Islet of Langerhans (tissue), 1 donor: ENCODE data around the gene CD81.

ENCODE experiments used
- FAIRE-seq: peaks from one replicate; lab custom pipeline; 2011; peaks lifted over from hg19 to GRCh38; lab: Jason Lieb, UNC

Gene CD81

DNA sequence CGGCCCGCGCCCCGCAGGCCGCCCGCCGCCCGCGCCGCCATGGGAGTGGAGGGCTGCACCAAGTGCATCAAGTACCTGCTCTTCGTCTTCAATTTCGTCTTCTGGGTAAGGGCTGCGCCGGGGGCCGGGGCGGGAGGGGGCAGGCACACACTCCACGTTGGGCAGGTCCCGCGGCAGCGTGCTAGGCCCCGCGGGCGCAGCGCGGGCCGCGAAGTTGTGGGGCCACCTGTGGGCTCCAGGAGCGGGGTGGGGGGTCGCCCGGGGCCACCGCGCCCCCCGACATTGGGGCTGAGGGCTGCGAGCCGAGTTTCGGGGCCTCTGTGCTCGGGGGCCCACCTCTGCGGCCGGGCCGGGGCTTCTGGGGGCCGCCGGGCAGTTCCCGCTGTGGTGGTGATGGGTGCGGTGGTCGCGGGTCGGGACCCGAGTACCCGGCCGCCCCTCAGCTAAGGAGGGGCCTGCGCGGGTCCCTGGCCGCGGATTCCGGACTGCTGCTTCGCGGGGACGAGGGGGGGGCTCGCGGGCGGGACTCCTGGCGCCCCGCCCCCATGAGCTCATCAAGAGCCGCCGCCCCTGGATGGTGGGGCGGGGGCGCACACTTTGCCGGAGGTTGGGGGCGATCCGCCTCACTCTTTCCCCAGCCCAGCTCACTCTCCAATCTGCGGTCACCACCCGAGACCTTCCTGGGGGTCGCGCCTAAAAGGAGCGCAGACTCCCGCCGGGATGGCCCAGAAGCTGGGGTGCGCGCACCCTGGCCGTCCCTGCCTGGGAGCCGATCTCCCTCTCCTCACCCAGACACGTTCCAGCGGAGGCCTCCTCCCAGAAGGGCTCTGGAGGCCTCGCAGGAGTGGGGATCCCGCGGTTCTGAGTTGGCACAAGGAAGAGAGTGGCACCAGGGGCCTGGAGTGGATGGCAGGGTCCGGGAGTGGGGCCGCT, 667 bp downstream of the CD81 start:
- no peak for FAIRE-seq

- no peak for FAIRE-seq
Measured at GRCh38 chr11:2378527-2379210, 1.6 kb downstream of the CD81 start.

DNA sequence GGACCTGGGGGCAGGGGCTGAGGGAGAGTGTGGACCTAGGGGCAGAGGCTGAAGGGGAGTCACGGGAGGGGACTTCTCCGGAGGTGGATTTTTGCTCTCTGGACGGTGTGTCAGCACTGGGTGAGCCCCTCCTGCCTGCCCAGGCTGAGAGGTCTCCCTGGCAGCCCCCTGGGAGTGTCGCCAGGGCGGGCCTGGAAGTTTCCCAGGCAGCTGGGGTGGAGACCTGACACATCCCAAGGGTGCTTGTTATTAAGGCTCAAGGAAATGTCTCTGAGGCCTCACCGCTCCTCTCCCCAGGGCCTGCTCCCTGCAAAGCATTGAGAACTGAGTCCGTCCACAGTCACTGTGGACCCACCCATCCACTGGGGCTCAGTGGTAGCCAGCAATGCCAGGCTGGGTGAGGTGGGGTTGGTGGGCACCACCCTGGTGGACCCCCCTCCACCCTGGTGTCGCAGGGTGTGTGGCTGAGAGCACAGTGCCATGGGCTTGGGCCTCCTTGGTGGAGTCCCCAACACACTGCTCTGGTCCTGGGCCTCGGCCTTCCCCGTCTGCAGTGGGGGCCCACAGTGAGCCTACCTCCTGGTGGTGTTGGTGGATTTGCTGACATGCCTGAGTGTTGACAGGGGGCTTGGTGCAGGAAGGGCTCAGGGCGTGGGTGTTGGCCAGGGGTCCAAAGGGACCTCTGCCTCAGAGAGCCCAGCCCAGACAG, 2.5 kb downstream of the CD81 start:
- no peak for FAIRE-seq

GRCh38 chr11:2380396-2380795, 3.3 kb downstream of the CD81 start:
- no peak for FAIRE-seq

- no peak for FAIRE-seq
Measured at GRCh38 chr11:2380807-2381350, 3.8 kb downstream of the CD81 start.

DNA sequence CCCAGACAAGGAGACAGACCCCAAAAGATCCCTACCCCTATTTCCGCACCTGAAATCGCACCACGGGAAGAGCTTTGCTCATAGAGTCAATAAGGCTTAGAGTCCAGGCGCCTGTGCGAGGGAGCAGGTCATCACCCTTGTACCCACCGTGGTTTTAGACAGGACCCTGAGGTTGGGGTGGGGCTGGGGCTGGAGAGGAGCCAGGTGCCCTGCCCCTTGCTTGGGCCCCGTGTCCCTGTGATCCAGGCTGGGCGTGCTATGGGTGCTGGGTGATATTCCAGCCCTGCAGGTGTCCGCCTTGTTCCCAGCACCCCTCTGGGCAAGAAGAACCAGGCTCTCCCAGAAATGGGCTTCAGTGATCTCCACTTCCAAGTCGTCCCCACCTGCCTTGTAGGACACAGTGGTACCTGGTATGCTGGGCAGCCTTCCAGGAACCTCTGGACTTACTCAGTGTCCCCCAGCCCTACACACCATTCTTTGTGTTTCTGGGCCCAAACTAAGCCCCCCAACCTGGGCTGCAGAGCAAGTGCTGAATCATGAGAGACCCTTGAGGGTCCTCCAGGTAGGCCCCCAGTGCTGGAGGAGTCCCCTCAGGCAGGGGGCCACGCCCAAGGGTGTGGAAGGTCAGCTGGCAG, 4.5 kb downstream of the CD81 start:
- FAIRE-seq, result no peak

- no peak for FAIRE-seq
Measured at GRCh38 chr11:2382129-2382517, 5.0 kb downstream of the CD81 start.

DNA sequence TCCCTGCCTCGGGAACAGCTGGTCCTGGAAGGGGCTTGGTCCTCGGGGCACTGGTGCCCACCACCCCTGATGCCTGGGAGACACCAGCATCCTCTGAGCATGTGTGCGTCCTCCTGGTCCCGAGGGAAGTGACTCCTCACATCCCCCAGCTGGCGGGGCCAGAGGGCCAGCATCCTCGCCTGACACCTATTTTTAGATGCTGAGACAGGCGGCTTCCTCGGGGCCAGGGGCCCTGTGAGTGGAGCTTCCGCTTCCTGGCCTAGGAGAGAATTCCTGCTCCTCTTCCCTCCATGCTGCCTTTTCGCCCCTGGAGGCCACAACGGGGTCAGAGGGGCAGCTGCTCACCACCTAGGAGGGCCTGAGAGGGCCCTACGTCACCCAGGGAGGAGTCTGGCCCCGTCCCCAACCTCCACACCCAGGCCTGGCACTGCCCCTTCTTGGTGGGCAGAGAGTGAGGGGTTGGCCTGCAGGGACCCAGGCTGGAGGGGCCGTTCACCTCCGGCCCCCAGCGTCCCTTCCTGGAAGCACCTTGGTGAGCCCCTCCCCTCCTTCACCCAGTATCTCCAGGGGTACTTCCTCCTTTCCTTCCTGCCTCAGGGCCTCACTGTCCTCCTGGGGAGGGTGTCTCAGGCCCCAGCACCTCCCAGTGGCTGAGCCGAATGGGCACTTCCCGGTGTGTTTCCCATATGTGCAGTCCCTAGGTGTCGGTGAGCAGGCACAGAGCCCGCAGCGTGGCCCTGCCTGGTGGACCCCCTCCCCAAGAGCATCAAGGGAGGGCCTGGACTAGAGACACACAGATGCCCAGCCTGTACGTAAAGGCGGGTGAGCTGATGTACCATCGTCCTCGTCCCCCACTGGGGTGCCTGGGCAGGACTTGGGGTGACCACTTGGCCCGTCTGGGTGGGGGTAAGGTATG, 6.1 kb downstream of the CD81 start:
- no peak for FAIRE-seq

- FAIRE-seq, result peak; percentile 55
Measured at GRCh38 chr11:2383852-2384804, 7.0 kb downstream of the CD81 start.

GRCh38 chr11:2385156-2386151, 8.3 kb downstream of the CD81 start:
- no peak for FAIRE-seq

GRCh38 chr11:2386591-2386990, 9.5 kb downstream of the CD81 start:
- FAIRE-seq, result no peak

- FAIRE-seq, result no peak
Measured at GRCh38 chr11:2387266-2387987, 10.3 kb downstream of the CD81 start.

DNA sequence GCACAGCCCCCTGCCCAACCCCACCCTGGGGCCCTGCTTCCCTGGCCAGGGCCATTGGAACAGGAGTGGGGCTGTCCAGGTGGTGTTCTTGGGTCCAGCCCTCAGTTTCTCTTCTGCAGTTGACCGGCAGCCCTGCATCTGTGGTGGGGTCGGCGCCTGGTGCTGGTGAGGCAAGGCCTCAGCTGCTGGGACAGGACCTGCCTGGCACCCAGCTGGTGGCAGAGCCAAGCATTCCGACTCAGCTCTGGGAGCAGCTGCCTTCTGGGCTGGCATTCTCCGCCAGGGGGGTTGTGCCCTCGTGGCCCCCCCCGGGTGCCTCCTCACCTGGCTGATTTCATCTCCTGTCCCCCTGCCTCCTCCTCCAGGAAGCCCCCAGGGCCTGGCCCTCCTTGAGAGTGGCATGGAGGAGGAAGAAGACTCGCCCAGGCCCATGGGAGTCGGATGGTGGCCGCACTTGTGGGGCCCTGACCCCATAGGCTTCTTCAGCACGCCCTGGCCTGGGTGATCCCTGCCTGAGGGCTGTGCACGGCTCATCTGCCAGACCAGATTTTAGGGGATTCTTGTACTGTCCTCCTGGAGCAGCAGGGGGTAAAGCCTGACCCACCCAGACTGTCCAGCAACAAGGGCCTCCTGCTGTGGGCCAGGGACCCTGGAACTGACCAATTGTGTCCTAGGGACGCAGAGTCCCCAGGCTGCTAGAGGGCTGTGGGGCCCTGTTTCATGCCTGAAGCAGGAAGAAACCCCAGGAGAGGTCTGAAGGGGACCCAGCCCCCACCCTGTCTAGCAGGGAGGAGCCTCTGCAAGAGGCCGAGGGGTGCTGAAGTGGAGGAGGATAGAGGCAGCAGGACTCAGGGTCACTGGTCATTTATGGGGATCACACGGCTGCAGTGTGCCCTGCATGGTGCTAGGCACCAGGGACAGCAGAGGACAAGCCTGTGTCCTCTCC, 11.6 kb downstream of the CD81 start:
- FAIRE-seq, result no peak

DNA sequence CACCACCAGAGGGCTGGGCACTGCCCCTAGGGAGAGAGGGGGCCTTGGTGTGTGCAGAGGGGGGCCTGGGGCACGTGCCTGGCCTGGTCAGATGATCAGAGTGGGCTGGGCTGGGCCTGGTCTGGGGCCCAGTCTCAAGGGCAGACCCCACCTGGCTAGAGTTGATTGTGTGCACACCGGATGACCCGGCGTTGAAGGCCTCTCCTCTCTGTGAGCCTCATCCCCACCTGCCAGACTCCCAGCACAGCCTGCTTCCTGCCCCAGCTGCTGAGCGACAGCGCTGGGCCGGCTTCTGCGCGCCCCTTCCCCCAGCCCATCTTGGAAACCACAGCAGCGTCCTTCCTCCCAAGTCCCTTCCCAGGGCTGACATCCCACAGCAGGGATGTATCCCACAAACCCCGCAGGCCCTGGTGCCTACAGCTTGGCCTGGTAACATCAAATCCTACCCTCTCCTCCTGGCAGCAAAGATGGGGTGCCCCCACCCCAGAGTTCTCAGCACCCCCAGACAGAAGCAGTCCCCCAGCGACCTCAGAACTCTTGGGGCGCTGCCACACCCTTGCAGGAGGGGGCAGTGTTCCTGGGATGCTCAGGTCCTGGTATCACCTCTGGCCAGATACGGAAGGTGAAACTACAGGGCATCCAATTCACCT, 12.4 kb downstream of the CD81 start:
- no peak for FAIRE-seq

DNA sequence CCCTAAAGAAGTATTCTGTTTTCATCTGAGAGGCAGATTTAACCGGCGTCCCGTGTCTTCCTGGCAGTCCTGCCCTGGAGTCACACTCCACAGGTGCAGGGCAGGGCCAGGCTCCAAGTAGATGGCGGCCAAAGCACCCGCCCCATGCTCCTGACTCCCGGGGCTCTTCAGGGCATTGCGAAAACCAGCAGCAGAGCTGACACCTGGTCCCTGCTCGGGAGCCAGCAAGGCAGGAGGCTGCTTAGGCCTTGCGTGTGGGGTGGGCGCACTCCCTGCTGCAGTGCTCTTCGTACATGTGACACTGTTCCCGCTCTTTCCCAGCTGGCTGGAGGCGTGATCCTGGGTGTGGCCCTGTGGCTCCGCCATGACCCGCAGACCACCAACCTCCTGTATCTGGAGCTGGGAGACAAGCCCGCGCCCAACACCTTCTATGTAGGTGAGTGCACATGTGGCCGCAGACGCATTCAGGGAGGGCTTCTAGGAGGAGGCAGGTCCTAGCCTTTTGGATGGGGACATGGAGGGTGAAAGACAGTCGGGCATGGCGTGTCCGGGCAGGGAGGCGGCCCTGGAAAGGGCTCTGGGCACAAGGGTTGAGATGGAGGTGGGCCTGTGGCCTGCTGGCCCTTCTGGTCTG, 13.1 kb downstream of the CD81 start:
- no peak for FAIRE-seq

GRCh38 chr11:2390725-2391151, 13.6 kb downstream of the CD81 start:
- FAIRE-seq, result no peak
